Astrocyte (in vitro differentiated cells and primary cell): Measurements from ENCODE around the gene SSBP3. TPM values are rescaled to one million over a fixed set of nuclear protein-coding genes. Genes with fewer than 3 reads are reported as not detected.

Source experiments
- DNase-seq: peaks from one replicate; pipeline ENCODE4 v3.0.0-alpha.2; 2010; ENCODE audit warnings: low read depth
- FAIRE-seq: peaks from 2 replicates; lab custom pipeline; 2011; peaks lifted over from hg19 to GRCh38; lab: Jason Lieb, UNC
- H2AFZ ChIP-seq: 2 replicates; pipeline ENCODE4 v1.6.0; 2012; ENCODE audit warnings: low read depth, low read length, inconsistent platforms
- H3K27ac ChIP-seq: 2 replicates; pipeline ENCODE4 v1.5.1; 2011; ENCODE audit warnings: low read depth, low read length, inconsistent platforms
- H3K27me3 ChIP-seq: 2 replicates; pipeline ENCODE4 v1.6.0; 2011; ENCODE audit warnings: low read length, inconsistent platforms; ENCODE audit not compliant: insufficient read depth
- H3K36me3 ChIP-seq: 2 replicates; pipeline ENCODE4 v1.5.1; 2011; ENCODE audit warnings: low read length, inconsistent platforms; ENCODE audit not compliant: insufficient read depth
- H3K4me1 ChIP-seq: 2 replicates; pipeline ENCODE4 v1.5.1; 2011; ENCODE audit warnings: low read length, inconsistent platforms; ENCODE audit not compliant: insufficient read depth
- H3K4me2 ChIP-seq: 2 replicates; pipeline ENCODE4 v1.6.0; 2012; ENCODE audit warnings: low read length, inconsistent platforms
- H3K4me3 ChIP-seq: 2 replicates; pipeline ENCODE4 v1.5.1; 2011; ENCODE audit warnings: low read depth, mild to moderate bottlenecking, low read length, inconsistent platforms; ENCODE audit not compliant: insufficient read depth
- H3K79me2 ChIP-seq: 2 replicates; pipeline ENCODE4 v1.6.0; 2012; ENCODE audit warnings: mild to moderate bottlenecking, low read length, inconsistent platforms; ENCODE audit not compliant: insufficient read depth
- H3K9ac ChIP-seq: 2 replicates; pipeline ENCODE4 v1.6.0; 2012; ENCODE audit warnings: mild to moderate bottlenecking, low read length, inconsistent platforms
- H3K9me3 ChIP-seq: 2 replicates; pipeline ENCODE4 v1.5.1; 2012; ENCODE audit warnings: low read depth, mild to moderate bottlenecking, low read length, inconsistent platforms; ENCODE audit not compliant: insufficient read depth
- H4K20me1 ChIP-seq: 2 replicates; pipeline ENCODE4 v1.6.0; 2012; ENCODE audit warnings: low read length, inconsistent platforms; ENCODE audit not compliant: insufficient read depth
- H3K27ac Mint-ChIP-seq: one replicate; pipeline ENCODE4 v1.8.0; 2021; ENCODE audit warnings: mild to moderate bottlenecking, mixed read lengths; ENCODE audit not compliant: unreplicated experiment
- H3K27me3 Mint-ChIP-seq: one replicate; pipeline ENCODE4 v1.8.0; 2021; ENCODE audit warnings: low read depth, mixed read lengths; ENCODE audit not compliant: unreplicated experiment
- H3K36me3 Mint-ChIP-seq: one replicate; pipeline ENCODE4 v1.8.0; 2021; ENCODE audit warnings: low read depth, mixed read lengths; ENCODE audit not compliant: unreplicated experiment
- H3K4me1 Mint-ChIP-seq: one replicate; pipeline ENCODE4 v1.8.0; 2021; ENCODE audit warnings: low read depth, mixed read lengths; ENCODE audit not compliant: unreplicated experiment
- H3K4me3 Mint-ChIP-seq: one replicate; pipeline ENCODE4 v1.8.0; 2021; ENCODE audit warnings: mild to moderate bottlenecking, moderate library complexity, mixed read lengths; ENCODE audit not compliant: unreplicated experiment
- H3K9me3 Mint-ChIP-seq: one replicate; pipeline ENCODE4 v1.8.0; 2021; ENCODE audit warnings: mild to moderate bottlenecking, mixed read lengths; ENCODE audit not compliant: unreplicated experiment
- EZH2 ChIP-seq: IDR thresholded peaks from 2 replicates; pipeline ENCODE4 v1.6.1; 2012; ENCODE audit warnings: mild to moderate bottlenecking, low read length, inconsistent platforms; ENCODE audit not compliant: insufficient read depth
- total RNA-seq: library from RNA; stranded (reverse); gene quantifications from 2 replicates; pipeline ENCODE4 v1.2.1, GENCODE V29; 2021
- TF ChIP-seq, protein P1 (sequence below): IDR thresholded peaks from 2 replicates; pipeline ENCODE4 v1.5.1; 2011; ENCODE audit warnings: low read depth, mild to moderate bottlenecking, inconsistent platforms, low read length, moderate library complexity; ENCODE audit not compliant: insufficient read depth

SSBP3 gene
- total RNA-seq, 1 donor from 2014 or later, result 89.8 TPM

DNA sequence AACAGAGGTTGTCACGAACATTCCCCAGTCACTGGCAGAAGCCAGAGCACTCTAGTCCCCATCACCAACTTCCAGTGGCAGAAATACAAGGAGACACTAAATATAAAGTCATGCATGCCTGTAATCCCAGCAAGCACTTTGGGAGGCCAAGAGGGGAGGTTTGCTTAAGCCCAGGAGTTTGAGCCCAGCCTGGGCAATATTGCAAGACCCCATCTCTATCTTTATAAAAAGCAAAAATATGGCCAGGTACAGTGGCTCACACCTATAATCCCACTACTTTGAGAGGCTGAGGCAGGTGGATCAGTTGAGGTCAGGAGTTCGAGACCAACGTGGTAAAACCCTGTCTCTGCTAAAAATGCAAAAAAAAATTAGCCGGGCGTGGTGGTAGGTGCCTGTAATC lies 212.7 kb downstream of the SSBP3 start:
- Histone ChIP-seq H3K36me3 (no peaks in the 10 kb centered on the region), H2AFZ (no peak overlapping the region), H3K27me3 (no peaks in the 10 kb centered on the region), H3K4me3 (no peak overlapping the region), H3K79me2 (no peaks in the 10 kb centered on the region), H3K4me1 (no peaks in the 10 kb centered on the region), H4K20me1 (no peaks in the 10 kb centered on the region), H3K9me3 (no peaks in the 10 kb centered on the region), H3K4me2 (no peak overlapping the region), H3K9ac (no peak overlapping the region), H3K27ac (no peak overlapping the region)
- Mint-ChIP-seq H3K27me3 (peaks cover 2% of the 10 kb centered on the region), H3K9me3 (no peaks in the 10 kb centered on the region), H3K36me3 (peaks cover 3% of the 10 kb centered on the region), H3K27ac (no peak overlapping the region), H3K4me3 (no peak overlapping the region), H3K4me1 (no peaks in the 10 kb centered on the region)
- TF ChIP-seq, protein P1, sequence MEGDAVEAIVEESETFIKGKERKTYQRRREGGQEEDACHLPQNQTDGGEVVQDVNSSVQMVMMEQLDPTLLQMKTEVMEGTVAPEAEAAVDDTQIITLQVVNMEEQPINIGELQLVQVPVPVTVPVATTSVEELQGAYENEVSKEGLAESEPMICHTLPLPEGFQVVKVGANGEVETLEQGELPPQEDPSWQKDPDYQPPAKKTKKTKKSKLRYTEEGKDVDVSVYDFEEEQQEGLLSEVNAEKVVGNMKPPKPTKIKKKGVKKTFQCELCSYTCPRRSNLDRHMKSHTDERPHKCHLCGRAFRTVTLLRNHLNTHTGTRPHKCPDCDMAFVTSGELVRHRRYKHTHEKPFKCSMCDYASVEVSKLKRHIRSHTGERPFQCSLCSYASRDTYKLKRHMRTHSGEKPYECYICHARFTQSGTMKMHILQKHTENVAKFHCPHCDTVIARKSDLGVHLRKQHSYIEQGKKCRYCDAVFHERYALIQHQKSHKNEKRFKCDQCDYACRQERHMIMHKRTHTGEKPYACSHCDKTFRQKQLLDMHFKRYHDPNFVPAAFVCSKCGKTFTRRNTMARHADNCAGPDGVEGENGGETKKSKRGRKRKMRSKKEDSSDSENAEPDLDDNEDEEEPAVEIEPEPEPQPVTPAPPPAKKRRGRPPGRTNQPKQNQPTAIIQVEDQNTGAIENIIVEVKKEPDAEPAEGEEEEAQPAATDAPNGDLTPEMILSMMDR, result no peak
- no peak for TF ChIP-seq EZH2
- no peak for FAIRE-seq
- DNase-seq, result no peak

DNA sequence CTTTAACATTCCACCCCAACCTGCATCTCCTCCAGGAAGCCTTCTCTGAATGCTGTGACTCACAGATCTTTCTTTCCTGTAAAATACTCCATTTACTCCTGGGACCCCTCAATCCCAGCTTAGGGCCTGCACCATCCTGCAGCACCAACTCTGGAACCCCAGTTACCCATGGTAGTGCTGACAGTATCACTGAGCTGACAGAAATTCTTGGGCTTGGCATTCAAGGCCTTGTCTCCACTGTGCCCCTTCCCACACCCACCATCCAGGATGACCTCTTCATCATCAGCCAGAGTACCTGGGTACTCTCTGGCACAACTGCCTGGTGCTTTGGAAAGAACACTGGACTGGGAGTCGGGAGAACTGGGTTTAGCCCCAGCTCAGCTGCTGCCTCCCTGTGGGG lies 214.7 kb downstream of the SSBP3 start:
- H3K79me2 ChIP-seq, result no peaks in the 10 kb centered on the region
- H3K27ac Mint-ChIP-seq, result no peak overlapping the region
- TF ChIP-seq, protein P1, result no peak
- TF ChIP-seq EZH2, result no peak
- H3K9ac ChIP-seq, result no peak overlapping the region
- no peaks in the 10 kb centered on the region for H3K9me3 ChIP-seq
- no peak overlapping the region for H3K4me3 Mint-ChIP-seq
- H3K4me1 ChIP-seq, result no peaks in the 10 kb centered on the region
- H3K4me2 ChIP-seq, result no peak overlapping the region
- peaks cover 3% of the 10 kb centered on the region for H3K4me1 Mint-ChIP-seq
- H3K27ac ChIP-seq, result no peak overlapping the region
- H3K36me3 ChIP-seq, result no peaks in the 10 kb centered on the region
- H3K4me3 ChIP-seq, result no peak overlapping the region
- FAIRE-seq (no peak), DNase-seq (no peak)
- no peak overlapping the region for H2AFZ ChIP-seq
- peaks cover 12% of the 10 kb centered on the region for H3K36me3 Mint-ChIP-seq
- H4K20me1 ChIP-seq, result no peaks in the 10 kb centered on the region
- no peaks in the 10 kb centered on the region for H3K27me3 ChIP-seq
- H3K27me3 Mint-ChIP-seq, result peaks cover 6% of the 10 kb centered on the region
- H3K9me3 Mint-ChIP-seq, result peaks cover 3% of the 10 kb centered on the region

DNA sequence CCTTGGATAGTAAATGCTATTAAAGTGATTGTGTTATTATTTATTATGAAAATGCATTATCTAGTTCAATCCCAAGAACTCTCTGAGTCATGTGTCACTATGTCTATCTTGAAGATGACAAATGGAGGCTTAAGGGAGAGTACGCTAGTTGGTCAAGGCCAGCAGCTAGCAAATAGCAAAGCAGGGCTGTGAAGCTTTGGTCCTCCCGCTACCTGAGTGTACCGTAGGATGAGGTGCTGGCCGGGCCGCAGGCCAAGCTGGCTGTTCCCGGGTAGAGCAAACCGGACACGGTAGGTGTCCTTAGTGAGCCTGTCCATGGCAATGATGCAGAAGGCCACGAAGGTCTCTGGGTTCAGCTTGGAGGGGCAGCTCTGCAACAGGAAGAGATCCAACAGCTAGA lies 215.7 kb downstream of the SSBP3 start:
- Histone ChIP-seq H3K9me3 (no peaks in the 10 kb centered on the region), H3K4me1 (no peaks in the 10 kb centered on the region), H3K79me2 (no peaks in the 10 kb centered on the region), H3K4me2 (no peak overlapping the region), H3K9ac (no peak overlapping the region), H2AFZ (no peak overlapping the region), H3K27ac (no peak overlapping the region), H3K4me3 (no peak overlapping the region), H3K27me3 (no peaks in the 10 kb centered on the region), H4K20me1 (no peaks in the 10 kb centered on the region), H3K36me3 (no peaks in the 10 kb centered on the region)
- TF ChIP-seq EZH2, result no peak
- TF ChIP-seq, protein P1, result no peak
- H3K4me3 Mint-ChIP-seq, result no peak overlapping the region
- H3K9me3 Mint-ChIP-seq, result peaks cover 6% of the 10 kb centered on the region
- no peak for FAIRE-seq
- DNase-seq, result no peak
- peaks cover 3% of the 10 kb centered on the region for H3K4me1 Mint-ChIP-seq
- H3K36me3 Mint-ChIP-seq, result peaks cover 19% of the 10 kb centered on the region
- no peak overlapping the region for H3K27ac Mint-ChIP-seq
- peaks cover 9% of the 10 kb centered on the region for H3K27me3 Mint-ChIP-seq
